HEK293T (cell line): ENCODE data around the gene BEGAIN.

Source experiments
- BHLHE40 ChIP-seq: fragments of 450-650 bp; IDR thresholded peaks from 2 replicates; pipeline ENCODE4 v1.6.1; 2016; ENCODE audit warnings: mild to moderate bottlenecking, moderate library complexity, borderline replicate concordance
- ELF4 ChIP-seq: fragments of 450-650 bp; IDR thresholded peaks from 2 replicates; pipeline ENCODE4 v1.6.1; 2017; ENCODE audit warnings: antibody characterized with exemption
- FOXA1 ChIP-seq: fragments of 450-650 bp; IDR thresholded peaks from 2 replicates; pipeline ENCODE4 v1.6.1; 2016; ENCODE audit warnings: mild to moderate bottlenecking
- FOXK2 ChIP-seq: fragments of 450-650 bp; IDR thresholded peaks from 2 replicates; pipeline ENCODE4 v1.6.1; 2016; ENCODE audit warnings: mild to moderate bottlenecking
- FOXM1 ChIP-seq: fragments of 450-650 bp; IDR thresholded peaks from 2 replicates; pipeline ENCODE4 v1.6.1; 2017; ENCODE audit warnings: mild to moderate bottlenecking, borderline replicate concordance
- HDGF ChIP-seq: fragments of 450-650 bp; IDR thresholded peaks from 2 replicates; pipeline ENCODE4 v1.6.1; 2017; ENCODE audit warnings: antibody characterized with exemption, borderline replicate concordance
- L3MBTL2 ChIP-seq: fragments of 450-650 bp; conservative IDR thresholded peaks from 2 replicates; pipeline ENCODE4 v1.6.1; 2016; ENCODE audit warnings: mild to moderate bottlenecking
- LEF1 ChIP-seq: fragments of 450-650 bp; IDR thresholded peaks from 2 replicates; pipeline ENCODE4 v1.6.1; 2017; ENCODE audit warnings: mild to moderate bottlenecking, borderline replicate concordance
- SP1 ChIP-seq: fragments of 450-650 bp; IDR thresholded peaks from 2 replicates; pipeline ENCODE4 v1.6.1; 2017
- SUZ12 ChIP-seq: fragments of 450-650 bp; IDR thresholded peaks from 2 replicates; pipeline ENCODE4 v1.6.1; 2016; ENCODE audit warnings: mild to moderate bottlenecking
- TARDBP ChIP-seq: fragments of 450-650 bp; IDR thresholded peaks from 2 replicates; pipeline ENCODE4 v1.6.1; 2016
- TF ChIP-seq, protein P1 (sequence below): fragments of 450-650 bp; IDR thresholded peaks from 2 replicates; pipeline ENCODE4 v1.6.1; 2016

- no peak for TF ChIP-seq ELF4
- no peak for TF ChIP-seq SP1
- TF ChIP-seq L3MBTL2 = no peak
- no peak for TF ChIP-seq FOXM1
- TF ChIP-seq TARDBP = no peak
- no peak for TF ChIP-seq LEF1
- TF ChIP-seq, protein P1, sequence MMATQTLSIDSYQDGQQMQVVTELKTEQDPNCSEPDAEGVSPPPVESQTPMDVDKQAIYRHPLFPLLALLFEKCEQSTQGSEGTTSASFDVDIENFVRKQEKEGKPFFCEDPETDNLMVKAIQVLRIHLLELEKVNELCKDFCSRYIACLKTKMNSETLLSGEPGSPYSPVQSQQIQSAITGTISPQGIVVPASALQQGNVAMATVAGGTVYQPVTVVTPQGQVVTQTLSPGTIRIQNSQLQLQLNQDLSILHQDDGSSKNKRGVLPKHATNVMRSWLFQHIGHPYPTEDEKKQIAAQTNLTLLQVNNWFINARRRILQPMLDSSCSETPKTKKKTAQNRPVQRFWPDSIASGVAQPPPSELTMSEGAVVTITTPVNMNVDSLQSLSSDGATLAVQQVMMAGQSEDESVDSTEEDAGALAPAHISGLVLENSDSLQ = no peak
- no peak for TF ChIP-seq FOXA1
- no peak for TF ChIP-seq HDGF
- TF ChIP-seq SUZ12 = no peak
- no peak for TF ChIP-seq FOXK2
- TF ChIP-seq BHLHE40 = no peak
Observed at GRCh38 chr14:100587763-100588411, 670 bp upstream of the BEGAIN start.
